Cerebellar nuclear complex (tissue), 1 donor: ENCODE data around the gene ZBTB4.
"Not testable (repeated sequence)": the region's sequence is repeated elsewhere in the genome, so short reads cannot be mapped to it uniquely, and the experiment has no call there.

ENCODE experiments used
- DNase-seq, 2 experiments: peaks; one replicate each; lab custom pipeline; 2025; lab: John Stamatoyannopoulos, UW

Gene ZBTB4

DNA sequence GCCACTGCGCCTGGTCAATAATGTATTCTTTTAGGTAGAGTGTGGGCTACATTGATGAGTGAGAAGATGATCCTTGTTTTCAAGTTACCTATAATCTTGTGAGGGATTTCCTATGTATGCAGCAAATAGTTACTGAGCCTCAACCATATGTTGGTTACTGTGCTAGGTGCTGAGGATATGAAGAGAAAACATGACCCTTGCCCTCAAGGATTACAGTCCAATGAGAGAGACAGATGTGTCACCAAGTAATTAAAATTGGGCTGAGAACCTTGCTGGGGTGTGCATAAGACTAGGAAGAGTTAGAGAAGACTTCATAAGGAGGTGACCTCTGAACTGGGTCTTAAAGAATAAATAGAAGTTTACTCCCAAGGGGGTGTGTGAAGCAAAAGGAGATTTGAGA is 12.2 kb upstream of the ZBTB4 start:
- DNase-seq: no peak

DNA sequence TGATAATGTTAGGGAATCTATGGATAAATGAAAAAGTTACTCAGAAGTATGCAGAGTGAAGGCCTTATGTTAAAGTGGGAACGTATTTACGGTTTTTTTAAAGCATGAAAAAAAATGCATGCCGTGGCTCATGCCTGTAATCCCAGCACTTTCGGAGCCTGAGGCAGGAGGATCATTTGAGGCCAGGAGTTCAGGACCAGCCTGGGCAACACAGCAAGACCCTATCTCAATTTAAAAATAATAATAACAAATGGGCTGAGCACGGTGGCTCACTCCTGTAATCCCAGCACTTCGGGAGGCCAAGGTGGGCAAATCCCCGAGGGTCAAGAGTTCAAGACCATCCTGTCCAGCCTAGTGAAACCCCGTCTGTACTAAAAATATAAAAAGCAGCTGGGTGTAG is 10.7 kb upstream of the ZBTB4 start:
- no peak for DNase-seq

DNA sequence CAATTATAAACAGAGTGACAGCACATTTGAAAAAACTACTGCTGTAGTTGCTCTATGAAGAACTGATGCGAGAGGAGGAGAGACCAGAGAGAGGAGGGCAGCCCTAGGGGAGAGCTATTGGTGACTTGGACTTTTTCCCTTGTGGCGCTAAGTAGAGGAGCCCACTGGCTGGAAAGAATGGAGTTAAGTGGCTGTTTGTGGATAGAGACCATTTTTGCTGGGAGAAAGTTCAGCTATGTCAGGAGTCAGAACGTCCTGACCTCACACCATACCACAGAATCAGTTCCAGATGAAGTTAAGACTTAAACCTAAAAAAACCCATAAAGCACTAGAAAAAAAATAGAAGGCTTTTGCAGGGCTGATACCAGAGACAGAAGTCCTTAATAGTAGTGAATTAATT is 6.8 kb upstream of the ZBTB4 start:
- DNase-seq: no peak

DNA sequence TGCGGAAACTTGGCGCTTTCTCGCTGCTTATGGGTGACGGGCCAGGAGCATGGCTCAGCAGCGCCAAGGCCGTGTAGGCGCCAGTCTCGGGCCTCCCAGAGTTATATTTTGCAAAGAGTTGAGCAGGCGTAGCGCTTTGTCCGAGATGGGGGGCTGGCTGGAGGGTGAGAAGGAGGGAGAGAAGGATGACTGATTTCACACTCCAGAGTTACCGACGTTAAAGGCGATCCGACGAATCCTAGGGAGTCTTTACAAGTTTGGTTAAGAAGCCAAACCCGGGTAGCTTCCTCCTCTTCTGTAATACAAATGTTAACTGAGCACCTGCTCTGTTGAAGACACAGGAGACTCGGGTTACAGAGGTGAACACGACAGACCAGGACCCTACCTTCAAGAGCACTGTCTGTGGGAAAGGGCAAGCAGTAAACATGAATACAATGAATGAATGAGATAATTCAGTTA is 5.5 kb upstream of the ZBTB4 start:
- no peak for DNase-seq

DNA sequence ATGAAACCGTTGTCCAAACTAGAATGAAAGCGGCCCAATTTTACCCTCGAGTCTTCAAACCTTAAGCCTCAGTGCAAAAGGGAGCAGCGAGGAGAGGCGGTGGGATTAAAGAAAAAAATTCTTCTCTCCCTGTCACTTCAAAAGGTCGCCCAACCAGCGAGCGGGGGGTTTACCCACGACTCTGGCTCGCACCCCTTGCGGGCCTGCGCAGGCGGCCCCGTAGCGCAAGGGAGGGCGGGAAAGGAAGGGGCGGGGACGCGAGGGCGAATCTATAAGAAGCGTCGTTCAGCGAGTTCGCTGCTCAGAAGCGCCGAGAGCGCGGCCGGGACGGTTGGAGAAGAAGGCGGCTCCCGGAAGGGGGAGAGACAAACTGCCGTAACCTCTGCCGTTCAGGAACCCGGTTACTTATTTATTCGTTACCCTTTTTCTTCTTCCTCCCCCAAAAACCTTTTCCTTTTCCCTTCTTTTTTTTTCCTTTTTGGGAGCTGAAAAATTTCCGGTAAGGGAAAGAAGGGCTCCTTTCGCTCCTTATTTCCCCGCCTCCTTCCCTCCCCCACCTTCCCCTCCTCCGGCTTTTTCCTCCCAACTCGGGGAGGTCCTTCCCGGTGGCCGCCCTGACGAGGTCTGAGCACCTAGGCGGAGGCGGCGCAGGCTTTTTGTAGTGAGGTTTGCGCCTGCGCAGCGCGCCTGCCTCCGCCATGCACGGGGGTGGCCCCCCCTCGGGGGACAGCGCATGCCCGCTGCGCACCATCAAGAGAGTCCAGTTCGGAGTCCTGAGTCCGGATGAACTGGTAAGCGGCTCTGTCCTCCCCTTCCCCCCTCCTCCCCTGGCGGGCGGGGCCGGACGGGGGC is 4.9 kb upstream of the ZBTB4 start, which contains the start of gene POLR2A:
POLR2A (plus strand) TSS at position 300 of the 852 bp plus-strand sequence.
- peak; percentile 81 to 96 for DNase-seq

DNA sequence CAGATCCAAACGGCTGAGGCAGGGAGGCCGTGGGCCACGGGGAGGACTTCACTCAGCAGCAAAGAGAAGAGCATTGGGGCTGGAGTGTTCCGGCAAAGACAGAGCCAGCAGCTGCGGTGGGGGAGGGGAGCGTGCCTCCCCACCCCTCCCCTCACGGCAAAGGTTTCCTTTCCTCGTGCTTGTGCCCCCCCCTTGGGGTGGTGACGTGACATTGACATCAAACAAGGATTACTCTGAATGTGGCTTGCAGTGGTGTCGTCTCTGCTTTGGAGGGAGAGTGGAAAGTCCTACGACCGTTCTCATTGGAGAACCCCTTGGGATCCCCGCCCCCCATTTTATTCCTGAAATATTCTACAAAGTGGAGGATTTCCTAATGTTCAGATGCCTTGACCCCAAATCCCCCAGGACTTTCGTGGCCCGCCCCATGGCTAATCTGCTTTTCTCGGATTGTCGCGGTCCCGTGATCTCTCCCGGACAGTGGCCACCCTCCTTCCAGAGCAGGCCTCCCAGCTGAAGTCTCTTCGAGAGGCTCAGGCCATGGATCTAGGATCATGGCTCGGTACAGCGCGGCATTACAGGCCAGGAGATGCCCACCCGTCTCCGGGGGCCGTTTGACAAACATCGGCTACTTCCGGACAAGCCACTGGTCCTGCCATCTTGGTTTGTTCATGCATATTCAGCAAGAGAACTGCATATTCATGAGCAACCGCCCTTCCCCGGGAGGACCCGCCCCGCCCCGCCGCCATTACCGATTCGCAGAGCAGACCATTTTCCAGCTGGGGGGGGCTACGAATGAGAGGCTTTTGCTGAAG is 4.0 kb upstream of the ZBTB4 start:
- peak; percentile 86 to 96 for DNase-seq

DNA sequence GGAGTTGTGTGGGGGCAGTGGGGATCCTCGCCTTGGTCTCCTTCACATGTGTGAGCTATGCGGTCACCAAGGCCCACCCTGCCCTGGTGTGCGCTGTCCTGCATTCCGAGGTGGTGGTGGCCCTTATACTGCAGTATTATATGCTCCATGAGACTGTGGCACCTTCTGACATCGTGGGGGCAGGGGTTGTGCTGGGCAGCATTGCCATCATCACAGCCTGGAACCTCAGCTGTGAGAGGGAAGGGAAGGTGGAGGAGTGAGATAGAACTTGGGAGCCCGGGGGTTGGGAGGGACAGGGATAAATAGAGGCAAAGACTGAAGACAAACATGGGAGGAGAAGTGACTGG is 3.3 kb upstream of the ZBTB4 start:
- DNase-seq: not testable (repeated sequence)

DNA sequence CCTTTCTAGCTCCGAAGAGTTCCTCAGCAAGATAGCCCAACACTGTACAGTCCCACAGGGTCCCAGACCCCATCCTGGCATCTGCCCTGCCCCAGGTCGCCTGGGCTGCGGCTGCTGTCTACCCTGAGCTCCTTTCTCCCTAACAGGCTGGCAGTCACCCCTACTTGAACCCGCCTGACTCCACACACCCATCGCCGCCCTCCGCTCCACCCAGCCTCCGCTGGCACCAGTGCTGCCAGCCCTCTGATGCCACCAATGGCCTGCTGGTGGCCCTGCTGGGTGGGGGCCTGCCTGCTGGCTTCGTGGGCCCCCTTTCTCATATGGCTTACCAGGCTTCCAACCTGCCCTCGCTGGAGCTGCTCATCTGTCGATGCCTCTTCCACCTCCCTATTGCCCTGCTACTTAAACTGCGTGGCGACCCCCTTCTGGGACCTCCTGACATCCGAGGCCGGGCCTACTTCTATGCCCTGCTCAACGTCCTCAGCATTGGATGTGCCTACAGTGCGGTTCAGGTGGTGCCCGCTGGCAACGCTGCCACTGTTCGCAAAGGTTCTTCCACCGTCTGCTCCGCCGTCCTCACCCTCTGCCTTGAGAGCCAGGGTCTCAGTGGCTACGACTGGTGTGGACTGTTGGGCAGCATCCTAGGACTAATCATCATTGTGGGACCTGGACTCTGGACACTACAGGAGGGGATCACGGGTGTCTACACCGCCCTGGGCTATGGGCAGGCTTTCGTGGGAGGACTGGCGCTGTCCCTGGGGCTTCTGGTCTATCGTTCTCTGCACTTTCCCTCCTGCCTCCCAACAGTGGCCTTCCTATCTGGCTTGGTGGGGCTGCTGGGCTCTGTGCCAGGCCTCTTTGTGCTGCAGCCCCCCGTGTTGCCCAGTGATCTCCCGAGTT is 2.7 kb upstream of the ZBTB4 start:
- DNase-seq: not testable (repeated sequence)

DNA sequence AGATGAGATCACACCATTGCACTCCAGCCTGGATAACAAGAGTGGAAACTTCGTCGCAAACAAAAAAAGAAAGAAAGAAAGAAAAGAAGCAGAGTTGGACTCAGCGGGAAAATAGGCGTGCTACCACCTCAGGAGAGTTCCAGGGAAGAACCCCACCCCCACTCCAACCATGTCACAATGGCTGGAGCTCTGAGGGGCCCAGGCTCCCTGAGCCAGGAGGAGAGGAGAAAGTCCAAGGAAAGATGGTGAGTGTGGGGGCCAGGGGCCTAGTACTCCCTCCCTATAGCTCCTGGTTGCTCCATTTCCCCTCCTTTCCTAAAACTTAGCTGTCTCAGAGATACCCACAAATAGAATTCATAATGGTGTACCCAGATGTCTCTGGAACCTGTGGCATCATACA is 1.8 kb upstream of the ZBTB4 start, which contains the start of gene SLC35G6:
SLC35G6 (plus strand) TSS at position 172 of the 400 bp plus-strand sequence; CDS start at position 243, 71 bp downstream.
- not testable (repeated sequence) for DNase-seq

DNA sequence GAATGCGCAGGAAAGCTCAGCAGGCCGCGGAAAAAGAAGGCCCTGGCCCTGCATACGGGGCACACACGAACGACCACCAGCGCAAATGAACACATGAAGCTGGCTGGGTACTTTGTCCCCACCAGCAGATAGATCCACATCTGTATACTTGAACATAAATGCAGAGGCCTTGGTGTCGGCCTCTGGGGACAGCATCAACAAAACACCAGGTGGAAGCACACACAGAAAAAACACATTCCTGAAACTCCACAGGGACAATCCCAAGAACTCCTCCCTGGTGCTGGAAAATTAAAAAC is 606 bp upstream of the ZBTB4 start:
- DNase-seq: no peak

DNA sequence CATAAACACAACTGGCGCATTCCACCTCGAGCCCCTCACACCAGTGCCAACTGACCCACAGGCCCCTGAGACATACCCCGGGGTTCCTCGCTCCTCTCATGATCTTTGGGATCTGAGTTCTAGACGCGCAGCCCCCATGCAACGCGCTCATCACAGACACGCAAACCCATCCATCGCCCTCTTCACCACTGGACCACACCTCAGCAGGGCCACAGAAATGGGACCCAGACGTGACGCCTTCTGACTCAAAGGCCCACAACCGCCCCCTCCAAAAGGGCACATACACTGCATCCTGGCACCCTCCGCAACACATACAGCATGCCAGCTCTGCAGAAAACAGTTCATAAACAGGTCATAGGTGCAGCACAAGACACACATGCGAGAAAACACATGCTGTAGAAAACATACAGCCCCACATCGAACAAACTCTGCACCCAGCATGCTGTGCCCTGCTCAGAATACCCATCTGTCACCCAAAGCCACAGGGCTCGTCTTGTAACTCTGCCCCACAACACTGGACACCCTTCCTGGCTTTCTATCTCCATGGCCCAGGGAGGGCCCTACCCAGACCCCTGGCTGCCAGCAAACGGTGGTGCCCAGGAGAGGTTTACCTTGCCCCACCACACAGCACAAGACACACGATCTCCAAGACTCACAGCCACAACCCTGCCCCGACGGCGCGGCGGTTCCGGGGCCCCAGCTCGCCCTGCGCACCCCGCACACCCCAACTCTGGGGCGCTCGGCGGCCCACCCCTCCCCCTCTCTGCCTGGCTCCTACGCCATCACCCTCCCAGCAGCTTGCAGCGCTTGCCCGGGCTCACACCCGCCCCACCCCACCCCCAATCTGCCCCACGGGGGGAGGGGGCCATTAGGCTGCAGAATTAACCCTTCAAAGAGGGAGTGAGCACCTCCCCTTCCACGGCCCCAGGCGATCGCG is 887 bp downstream of the ZBTB4 start:
- DNase-seq: no peak

DNA sequence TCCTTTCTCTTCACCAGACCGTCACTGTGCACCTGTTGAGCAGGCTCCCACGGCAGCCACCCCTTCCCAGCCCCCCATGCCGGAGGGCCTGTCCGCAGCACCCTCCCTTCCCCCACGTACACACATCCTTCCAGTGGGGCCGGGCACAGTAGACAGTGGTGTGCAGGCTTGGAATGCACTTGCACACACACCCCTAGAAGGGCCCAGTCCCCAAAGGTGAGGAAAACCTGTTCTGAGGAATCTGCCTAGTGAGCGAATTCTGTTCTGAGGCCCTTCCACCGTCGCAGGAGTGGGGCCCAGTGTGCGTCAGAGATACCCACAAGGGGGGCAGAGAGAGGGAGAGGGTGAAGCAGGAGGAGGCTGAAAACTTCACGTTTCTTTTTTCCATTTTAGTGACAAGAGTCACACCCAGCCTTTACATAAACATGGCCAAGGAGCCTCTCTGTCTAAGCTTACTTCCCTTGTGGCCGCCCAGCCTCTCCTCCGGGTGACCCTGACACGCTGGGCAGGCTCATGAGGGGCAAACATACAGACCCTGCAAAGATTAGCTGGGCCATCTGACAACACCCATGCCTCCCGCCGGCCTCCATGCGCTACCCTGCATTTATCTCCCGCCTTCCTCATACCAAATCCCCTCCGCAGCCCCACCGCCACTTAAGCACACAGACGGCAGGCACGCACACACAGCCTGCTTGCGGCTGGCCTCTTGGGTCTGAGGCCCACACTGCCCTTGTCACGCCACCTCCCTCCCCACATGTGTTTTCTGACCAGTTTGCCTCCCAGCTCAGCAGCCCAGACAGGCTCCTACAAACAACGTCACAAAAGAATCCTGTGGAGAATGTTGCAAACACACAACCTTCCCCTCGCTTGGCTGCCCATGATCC is 1.8 kb downstream of the ZBTB4 start:
- DNase-seq: no peak

DNA sequence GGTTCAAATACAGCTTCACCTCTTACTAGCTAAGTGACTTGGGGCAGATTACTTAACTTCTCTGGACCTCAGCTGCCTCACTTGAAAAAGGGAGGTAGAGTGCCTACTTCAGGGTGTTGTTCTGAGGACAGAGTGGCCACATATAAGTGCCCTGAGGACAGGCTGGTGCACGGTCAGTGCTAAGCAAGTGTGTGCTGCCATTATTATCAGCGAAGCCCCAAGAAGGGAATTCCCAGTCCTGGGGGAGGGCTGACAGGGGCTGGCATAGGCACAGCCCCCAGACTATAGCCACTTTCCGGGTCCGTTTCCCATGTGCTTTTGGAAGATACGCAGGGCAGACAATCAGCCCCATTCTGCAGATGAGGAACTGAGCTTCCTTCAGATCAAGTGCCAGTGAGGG is 2.5 kb downstream of the ZBTB4 start:
- no peak for DNase-seq

DNA sequence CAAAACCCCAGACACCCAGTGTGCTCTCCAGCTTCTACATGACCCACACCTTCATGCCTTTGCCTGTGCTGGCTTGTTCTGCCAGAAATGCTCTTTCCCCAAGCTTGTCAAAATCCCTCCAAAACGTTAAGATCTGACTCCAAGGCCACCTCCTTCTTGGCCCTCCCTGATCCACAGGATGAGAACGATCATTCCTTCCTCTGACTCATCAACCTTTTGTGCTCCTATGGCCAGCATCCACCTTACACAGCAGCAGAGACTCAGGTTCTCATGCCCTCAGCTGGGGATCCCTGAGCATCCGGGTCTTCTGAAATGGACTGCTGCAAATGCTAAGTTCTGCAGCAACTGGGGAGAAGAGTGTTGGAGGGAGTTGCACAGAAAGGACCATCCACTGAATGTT is 2.9 kb downstream of the ZBTB4 start:
- no peak for DNase-seq

DNA sequence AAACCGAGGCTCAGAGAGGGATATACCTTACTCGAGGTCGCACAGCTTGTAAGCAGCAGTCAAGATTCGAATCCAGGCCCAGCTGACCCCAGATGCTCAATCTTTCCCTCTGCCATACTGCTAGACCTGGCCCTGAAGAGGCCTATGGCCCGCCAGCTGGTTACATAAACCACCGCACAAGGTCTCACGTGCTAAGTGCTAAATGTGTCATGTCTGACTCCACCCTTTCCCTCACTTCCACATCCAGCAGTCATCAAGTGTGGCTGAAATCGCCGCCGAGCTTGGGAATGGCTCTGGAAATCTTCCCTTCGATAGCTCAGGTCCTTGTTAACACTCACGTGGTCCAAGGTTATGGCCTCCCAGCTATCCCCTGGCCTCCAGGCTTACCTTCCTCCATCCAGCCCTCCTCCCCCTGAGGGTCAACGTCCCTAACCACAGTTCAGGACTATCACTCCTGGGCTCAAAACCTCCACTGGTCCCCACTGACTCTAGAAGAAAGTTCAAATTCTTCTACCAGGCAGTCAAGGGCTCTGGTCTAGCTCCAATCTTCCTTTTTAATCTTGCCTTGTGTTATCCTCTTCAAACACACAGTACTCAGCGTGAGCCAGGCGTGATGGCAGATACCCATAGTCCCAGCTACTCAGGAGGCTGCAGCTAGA is 3.5 kb downstream of the ZBTB4 start:
- no peak for DNase-seq

DNA sequence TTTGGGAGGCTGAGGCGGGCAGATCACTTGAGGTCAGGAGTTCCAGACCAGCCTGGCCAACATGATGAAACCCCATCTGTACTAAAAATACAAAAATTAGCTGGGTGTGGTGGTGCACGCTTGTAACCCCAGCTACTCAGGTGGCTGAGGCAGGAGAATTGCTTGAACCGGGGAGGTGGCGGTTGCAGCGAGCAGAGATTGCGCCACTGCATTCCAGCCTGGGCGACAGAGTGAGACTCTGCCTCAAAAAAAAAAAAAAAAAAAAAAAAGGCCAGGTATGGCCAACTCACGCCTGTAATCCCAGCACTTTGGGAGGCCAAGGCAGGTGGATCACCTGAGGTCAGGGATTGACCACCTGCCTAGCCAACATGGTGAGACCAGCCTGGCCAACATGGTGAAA is 4.7 kb downstream of the ZBTB4 start:
- DNase-seq: not testable (repeated sequence)

DNA sequence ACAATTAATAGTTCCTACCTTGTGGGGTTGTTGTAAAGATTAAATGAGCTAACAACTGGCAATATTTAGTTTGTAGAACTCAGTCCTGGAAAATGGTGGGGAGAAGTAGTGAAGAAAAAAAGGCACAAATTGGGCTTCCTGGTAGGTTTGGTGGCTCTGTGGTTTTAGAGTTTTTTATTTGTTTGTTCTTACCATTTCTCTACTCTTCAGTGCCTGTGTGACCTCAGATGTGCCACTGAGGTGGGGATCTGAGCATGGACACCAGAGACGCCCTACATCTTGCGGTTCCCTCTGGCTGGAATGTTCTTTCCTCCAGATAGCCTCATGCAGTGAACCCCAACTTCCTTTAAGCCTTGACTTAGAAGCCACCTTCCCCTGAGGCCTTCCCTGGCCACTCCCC is 7.7 kb downstream of the ZBTB4 start:
- DNase-seq: no peak

DNA sequence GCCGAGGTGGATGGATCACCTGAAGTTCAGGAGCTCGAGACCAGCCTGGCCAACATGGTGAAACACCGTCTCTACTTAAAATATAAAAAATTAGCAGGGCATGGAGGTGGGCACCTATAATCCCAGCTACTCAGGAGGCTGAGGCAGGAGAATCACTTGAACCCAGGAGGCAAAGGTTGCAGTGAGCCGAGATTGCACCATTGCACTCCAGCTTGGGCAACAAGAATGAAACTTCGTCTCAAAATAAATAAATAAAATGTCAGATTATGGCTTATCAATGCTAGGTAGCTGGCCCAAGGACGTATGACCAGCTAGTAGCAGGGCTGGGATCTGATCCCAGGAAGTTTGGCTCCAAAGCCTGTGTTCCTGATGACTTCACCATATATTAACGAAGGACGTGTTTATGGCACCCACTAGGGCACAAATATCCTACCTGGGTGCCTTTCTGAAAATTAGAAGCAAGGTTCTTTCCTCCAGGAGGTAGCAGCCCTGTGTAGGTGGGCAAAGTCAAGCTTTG is 8.9 kb downstream of the ZBTB4 start:
- DNase-seq: not testable (repeated sequence)

DNA sequence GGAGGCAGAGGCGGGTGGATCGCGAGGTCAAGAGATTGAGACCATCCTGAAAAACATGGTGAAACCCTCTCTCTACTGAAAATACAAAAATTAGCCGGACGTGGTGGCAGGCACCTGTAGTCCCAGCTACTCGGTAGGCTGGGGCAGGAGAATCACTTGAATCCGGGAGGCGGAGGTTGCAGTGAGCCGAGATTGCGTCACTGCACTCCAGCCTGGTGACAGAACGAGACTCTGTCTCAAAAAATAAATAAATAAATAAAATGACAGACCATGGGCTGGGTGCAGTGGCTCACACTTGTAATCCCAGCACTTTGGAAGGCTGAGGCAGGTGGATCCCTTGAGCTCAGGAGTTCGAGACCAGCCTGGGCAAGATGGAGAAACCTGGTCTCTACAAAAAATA is 9.6 kb downstream of the ZBTB4 start:
- not testable (repeated sequence) for DNase-seq
